HG02943 (cell line): Measurements from ENCODE around the gene NRTN.
"Not testable (repeated sequence)": the region's sequence is repeated elsewhere in the genome, so short reads cannot be mapped to it uniquely, and the experiment has no call there.

ENCODE experiments used
- ATAC-seq: cut with Tn5 transposase; IDR thresholded peaks from one replicate; pipeline ENCODE4 v1.9.1; 2021; ENCODE audit warnings: mild to moderate bottlenecking, low read depth, moderate library complexity; ENCODE audit not compliant: unreplicated experiment

NRTN gene, protein sequence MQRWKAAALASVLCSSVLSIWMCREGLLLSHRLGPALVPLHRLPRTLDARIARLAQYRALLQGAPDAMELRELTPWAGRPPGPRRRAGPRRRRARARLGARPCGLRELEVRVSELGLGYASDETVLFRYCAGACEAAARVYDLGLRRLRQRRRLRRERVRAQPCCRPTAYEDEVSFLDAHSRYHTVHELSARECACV

DNA sequence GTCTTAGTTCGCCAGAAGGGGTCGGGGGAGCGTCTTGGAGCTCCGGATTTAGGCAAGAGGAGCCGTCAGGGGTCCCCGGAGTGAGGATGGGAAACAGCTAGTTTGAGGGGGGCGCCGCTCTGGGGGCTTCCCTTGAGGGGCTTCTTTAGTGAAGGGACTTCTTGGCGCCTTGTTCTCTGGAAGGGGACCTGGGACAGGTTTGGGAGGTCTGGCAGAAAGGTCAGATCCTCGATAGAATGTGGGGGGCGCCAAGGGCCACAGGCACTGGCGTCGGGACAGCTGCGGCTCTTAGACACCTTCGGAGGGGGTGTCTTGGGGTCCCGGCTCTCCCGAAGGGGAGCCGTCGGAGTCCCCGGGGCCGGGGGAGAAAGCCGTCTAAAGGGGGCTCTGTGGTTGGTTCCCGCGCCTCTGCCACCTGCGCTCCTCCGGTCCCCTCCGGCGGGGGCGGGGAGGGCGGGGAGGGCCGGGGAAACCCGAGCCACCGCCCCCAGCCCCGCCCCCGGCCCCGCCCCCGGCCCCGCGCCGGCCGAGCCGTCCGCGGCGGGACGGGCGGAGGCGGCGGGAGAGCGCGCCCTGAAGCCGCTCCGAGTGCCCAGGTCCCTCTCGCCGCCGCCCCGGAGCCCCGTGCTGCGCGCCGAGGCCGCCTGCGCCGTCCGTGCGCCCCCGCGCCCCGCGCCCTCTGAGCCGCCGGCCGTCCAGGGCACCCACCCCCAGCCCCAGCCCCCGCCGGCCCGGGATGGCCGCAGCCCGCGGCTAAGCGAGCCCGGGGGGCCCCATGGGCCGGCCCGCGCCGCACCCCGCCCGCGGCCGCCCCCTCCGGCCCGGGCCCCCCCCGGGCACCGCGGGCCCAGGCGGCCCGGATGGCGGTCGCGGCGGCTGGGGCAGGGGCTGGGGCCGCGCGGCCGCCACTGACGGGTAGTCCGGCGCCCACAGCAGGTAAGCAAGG lies at the start of gene NRTN:
Gene NRTN (plus strand): TSS at position 552 of the 946 bp plus-strand sequence. CDS start 19,099 bp downstream, outside the sequence.
- ATAC-seq, result no peak

DNA sequence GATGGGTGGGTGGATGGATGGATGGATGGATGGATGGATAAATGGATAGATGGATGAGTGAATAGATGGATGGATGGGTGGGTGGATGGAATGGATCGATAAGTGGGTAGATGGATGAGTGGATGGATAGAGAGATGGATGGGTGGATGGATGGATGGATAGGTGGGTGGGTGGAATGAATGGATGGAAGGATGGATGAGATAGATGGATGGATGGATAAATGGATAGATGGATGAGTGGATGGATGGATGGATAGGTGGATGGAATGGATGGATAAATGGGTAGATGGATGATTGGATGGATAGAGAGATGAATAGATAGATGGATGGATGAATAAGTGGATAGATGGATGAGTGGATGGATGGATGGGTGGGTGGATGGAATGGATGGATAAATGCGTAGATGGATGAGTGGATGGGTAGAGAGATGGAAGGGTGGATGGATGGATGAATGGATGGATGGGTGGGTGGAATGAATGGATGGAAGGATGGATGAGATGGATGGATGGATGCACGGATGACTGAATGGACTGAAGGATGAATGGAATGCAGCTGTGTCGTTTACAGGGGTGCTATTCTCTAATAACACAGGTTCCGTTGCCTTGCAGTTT lies 42.2 kb upstream of the NRTN start:
- ATAC-seq, result no peak

DNA sequence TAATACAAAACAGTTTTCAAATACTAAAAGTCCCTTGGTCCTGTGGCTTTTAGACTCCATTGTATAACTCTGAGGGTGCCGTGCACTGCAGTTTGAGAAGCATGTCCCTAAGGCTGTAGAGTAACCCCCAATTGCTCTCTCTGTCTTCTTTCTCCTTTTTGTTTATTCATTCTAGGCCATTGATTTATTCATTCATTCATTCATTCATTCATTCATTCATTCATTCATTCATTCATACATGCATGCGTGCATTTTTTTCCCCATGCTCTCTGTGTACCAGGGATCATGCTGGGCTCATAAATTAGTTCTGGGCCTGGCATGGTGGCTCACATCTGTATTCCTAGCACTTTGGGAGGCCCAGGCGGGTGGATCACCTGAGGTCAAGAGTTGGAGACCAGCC lies 39.6 kb upstream of the NRTN start:
- no peak for ATAC-seq

DNA sequence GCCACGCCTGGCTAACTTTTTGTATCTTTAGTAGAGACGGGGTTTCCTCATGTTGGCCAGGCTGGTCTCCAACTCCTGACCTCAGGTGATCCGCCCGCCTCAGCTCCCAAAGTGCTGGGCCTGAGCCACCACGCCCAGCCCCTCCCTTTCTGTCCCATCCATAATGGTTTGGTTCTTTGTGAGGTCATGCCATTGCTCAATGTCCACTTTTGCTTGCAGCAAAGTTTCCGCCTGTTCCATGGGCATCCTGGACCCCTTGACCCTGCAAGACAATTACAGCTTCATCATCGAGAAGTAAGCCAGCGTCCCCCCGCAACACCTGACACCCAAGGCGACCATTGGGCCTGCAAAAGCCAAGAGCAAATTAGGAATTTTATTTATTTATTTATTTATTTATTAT lies 36.9 kb upstream of the NRTN start:
- ATAC-seq, result no peak

DNA sequence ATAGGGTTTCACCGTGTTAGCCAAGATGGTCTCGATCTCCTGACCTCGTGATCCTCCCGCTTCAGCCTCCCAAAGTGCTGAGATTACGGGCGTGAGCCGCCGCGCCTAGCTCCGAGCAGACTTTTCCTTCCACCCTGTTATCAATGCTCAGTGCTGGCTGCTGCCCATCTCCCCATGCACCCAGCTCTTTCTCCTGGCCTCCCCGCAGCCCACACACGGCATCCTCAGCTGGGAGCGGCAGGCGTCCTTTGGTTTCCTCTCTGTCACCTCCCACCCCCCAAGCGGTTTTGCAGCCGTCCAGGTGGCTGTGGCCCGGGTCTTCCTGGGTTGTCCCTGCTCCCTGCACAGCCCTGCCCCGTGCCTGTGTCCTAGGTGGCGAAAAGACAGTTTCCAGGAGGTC lies 32.5 kb upstream of the NRTN start:
- ATAC-seq, result no peak

DNA sequence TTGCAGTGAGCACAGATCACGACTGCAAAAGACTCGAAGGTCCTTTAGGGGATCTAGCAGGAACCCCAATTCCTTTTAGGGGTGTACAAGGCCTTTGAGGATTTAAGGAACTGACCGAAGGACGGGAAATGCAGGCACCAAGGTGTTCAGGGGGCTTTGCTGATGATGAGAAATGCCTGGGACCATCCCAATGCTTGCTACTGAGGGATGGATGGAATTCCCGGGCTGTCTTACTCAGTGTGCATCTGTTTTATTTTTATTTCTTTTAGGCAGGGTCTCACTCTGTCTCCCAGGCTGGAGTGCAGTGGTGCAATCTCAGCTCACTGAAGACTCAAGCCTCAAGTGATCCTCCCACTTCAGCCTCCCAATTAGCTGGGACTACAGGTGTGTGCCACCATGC lies 31.6 kb upstream of the NRTN start:
- ATAC-seq, result no peak

DNA sequence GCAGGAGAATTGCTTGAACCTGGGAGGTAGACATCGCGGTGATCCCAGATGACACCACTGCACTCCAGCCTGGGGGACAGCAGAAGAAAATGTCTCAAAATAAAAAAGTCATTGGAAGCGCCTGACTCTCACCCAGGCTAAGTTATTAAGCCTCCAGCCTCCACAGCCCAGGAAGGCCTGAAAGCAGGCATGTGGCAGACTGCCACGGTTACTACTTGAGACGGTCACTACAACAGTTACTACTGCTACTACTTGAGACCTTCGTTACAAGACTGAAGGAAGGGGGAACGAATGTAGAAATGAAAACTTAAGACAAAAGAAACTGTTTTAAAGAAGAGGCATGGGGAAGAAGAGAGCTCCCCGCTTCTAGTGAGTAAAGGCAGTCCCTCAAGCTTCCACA lies 29.9 kb upstream of the NRTN start:
- no peak for ATAC-seq

DNA sequence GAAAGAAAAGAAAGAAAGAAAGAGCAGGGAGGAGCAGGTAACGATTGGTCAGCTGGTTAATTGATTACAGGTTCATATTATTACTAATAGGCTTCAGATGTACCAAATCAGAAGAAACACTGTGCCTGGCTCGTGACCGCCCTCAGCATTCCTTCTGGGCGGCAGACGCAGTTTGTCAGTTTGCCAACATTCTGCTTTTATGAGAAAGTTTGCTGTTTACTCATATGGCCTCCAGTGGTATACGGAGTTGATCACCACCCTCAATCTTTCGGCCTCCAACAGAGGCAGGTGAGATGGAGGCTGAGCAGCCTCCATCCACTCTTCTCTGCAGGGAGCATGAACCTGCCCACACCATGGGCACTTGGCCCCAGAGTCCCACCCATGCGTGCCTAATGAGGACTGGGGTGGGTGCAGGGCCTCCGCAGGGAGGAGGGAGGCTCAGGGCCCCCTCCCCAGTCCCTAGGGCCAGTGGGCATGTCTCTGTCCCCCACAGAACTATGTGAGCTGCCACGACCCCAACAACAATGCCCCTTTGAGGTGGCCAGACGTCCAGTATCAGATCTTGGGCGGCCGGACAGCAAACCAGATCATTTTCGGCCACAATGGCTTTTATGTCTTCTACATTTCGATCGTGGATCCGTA lies 29.1 kb upstream of the NRTN start:
- no peak for ATAC-seq

DNA sequence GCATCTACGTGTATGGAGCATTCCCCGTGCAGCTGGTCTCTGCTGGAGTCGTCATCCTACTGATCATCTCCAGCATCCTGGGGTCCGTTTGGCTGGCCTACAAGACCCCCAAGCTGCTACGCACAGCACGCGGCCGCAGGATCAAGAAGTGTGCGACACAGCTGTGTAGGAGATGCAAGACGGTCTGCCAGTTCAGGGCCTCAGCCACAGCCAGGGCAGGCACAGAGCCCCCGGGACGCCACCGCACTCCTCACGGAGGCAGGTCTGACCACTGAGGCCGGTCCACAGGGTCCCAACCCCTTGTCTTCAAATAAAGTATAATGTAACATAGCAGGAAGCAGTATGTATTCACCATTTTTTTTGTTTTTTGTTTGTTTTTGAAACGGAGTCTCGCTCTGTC lies 26.5 kb upstream of the NRTN start:
- no peak for ATAC-seq

DNA sequence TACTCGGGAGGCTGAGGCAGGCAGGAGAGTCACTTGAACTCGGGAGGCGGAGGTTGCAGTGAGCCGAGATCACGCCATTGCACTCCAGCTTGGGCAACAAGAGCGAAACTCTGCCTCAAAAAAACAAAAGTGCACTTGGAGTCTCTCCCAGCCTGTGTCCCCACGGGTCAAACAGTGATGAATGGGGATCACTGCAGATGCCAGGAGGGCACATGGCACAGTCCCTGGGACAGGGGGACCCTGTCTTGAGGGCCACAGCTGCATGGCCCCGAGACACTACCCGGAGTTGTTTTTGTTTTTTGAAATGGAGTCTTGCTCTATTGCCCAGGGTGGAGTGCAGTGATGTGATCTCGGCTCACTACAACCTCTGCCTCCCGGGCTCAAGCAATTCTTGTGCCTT lies 24.0 kb upstream of the NRTN start:
- not testable (repeated sequence) for ATAC-seq

DNA sequence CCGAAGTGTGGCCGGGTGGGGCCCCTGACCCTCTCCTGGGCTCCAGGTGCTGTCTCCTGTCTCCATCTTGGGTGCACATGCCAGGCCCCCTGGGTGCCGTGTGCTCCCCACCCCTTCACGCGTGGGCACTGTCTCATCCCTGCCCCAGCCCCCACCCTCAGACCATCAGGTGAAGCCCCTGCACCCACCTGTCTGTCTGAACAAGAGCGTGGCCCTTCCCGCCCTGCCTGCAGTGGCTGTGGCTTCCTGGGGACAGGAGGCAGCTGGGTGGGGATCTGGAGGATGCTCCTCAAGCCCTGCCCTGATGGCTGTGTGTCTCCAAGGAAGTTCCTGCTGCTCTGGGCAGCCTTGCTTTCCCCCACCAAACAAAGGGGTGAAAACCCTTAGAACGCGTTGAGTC lies 22.5 kb upstream of the NRTN start:
- no peak for ATAC-seq

DNA sequence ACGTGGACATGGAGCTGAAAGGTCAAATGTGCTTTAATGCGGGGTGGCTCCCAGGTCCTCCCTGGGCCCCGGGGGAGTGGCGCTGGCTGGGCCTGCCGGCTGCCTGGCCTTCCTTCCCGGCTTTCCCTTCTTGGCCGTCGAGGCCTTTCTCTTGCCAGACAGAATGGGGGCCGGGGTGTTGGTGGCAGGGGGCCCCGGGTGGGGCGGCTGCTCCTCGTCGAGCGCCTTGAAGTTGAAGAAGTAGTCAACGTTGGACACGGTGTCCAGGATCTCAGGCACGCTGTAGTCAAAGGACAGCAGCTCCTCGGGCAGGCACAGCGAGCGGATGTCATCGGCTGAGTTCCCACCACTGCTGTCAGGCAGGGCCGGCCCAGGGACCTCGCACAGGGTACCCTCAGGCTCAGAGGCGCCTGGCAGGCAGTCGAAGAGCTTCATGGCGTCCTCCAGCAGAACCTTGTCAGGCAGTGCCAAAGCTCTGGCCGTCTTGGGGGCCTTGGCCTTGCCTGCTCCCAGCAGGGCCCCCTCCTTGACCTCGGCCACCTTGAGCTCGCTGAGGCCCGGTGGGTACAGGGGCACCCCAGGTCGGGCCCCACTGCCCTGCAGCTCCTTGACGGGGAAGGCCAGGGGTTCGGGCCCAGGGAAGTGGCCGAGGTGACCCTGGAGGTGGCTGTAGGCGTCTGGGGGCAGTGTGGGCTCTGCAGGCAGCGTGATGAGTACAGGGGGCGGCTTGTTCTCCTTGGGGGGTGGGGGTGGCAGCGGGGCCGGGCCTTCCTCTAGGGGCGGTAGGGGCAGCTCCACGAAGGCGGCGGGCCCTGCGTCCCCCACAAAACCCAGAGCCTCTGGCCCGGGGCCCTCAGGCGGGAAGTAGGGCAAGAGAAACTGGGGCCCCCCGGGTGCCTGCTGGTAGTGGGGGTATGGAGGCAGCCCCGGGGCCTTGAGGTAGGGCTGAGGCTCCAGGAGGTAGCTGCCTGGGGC lies 21.6 kb upstream of the NRTN start:
- no peak for ATAC-seq

DNA sequence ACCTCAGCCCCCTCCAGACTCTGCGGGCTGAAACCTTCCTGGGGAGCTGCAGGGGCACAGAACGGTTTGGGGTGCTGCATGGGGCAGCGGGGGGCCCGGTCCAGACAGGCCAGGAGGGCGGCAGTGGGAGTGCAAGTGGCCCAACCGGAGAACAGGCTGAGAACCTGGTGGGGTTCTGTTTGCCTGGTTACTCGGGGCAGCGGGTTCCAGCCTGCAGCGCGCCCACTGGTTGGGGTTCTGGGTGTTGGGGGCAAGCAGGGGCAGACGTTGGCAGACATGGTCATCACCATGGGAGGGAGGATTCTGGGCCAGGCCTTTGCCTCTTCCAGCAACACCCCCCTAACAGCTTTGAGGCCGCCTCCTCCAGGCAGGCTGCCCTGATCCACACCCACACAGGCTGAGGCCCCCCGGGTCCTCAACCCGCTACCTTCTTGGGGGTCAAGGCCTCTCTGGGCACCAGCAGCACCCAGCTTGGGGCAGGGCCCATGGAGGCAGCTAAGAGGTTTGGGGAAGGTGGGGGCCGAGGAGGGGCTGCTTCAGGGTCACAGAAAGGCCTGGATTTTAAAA lies 20.2 kb upstream of the NRTN start, which contains the start of gene PRR22:
Gene PRR22 (minus strand): TSS at position 166 of the 567 bp plus-strand sequence. CDS start 86 bp downstream, at position 80.
- ATAC-seq, result no peak

DNA sequence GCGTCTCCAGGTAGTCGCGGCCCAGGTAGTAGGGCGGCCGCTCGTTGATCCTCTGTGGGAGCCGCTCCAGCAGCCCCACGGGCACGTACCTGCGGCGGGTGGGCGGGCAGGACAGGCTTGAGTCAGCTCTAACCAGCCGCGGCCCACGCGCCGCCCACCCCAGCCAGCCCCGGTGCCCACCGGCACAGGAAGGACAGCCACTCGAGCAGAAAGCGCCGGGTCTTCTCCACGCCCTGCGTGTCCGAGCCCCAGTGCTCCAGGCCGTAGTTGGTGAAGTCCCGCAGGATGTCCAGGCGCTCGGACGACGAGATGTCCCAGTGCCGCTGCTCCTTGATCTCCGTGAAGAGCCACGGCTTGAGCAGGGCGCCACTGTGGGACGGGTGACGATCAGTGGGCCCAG lies 19.4 kb upstream of the NRTN start:
- no peak for ATAC-seq

DNA sequence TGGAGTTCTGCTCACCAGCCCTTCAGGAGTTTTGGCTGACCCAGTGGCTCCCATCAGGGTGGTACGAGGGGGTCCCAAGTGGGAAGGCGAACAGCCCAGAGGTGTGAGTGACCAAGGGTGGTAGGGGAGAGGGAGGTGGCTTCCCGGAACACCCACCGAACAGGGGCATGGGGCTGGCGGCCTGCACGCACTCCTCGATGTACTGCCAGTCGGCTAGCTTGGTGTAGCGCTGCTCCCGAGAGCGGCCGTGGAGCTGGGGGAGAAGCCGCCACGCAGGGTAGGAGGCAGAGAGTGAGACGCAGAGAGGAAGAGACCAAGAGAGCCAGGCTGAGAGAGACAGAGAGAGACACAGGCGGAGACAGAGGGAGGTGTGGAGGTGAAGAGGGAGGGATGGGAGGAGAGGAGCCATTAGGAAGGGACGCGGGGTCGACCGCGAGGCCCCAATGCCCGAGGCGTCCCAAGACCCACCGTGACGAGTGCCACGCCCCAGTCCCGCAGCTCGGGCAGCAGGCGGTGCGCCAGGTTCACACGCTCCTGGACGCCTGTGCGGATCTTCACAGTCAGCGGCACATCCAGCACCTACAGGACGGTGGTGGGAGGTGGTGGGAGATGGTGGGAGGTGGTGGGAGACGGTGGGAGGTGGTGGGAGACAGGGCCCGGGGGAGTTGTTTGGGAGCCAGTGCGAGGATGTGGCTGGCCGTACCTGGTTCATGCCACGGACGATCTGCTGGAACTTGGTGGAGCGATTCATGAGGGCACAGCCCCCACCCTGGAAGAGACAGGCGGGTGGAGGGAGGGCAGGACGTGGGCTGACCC lies 18.1 kb upstream of the NRTN start:
- ATAC-seq, result no peak

DNA sequence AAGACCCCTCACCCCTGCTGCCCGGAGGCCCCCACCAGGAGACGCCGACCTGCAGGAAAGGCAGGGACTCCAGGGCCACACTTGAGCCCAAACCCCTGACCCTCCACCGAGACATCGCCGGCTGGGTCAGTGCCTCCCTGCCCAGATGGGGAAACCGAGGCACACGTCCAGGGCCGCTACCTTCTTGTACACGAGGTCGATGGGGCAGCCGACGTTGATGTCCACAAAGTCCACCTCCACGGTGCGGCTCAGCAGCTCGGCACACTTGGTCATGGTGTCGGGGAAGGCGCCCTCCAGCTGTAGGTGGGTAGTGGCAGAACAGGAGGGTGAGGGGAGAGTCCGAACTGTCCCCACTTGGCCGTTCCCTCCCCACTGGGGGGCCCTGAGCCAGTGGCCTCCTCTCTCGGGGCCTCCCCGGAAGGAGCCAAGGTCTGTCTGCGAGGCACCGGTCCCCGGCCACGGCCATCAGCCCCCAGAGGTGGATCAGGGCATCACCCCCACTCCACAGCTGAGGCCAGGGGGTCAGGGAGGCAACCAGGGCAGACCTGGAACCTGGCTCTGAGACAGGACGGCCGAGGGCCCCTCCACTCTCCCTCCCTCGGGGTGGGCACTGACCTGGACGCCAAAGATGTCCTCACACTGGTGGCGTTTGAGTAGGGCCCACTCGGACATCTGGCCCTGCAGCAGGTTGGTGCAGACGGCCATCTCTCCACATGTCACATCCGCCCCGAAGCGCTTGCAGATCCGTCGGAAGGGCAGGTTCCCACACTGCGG lies 17.3 kb upstream of the NRTN start:
- no peak for ATAC-seq

DNA sequence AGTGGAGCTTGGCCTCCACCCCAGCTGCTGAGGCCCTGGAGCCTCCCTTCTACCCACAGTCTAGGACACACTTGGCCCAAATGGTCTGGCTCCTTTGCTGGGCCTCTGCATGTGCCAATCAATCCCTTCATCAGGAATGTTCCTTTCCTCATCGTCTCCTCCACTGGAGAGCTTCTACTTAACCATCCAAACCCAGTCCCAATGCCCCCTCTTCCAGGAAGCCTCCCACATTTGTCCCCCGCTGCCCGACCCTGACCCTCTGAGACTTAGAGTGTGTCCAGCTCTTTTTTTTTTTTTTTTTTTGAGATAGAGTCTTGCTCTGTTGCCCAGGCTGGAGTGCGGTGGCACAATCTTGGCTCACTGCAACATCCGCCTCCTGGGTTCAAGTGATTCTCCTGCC lies 16.4 kb upstream of the NRTN start:
- ATAC-seq, result no peak

DNA sequence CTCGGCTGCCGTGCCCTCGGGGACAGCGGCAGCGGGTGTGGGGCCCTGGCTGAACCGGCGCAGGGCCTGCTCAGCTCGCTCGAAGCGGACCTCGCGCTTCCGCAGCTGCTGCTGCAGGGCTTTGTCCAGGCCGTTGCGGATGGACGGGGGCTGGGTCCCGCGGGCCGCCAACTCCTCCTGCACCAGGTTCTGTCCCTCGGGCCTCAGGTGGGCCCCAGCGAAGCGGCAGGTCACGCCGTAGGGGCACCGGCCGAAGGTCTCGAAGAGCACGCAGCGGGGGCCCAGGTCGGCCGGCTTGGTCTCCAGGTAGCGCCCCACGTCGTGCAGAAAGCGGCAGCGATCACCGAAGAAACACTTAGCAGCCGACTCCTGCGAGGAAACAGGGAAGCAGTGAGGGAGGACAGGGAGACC lies 15.5 kb upstream of the NRTN start:
- no peak for ATAC-seq
